GM12875 (cell line): Measurements from ENCODE around the gene SGMS1.
A peak's percentile ranks its signal among the peaks of the same experiment; 100 is the strongest.

Experiments
- H3K4me3 ChIP-seq: one replicate; pipeline ENCODE4 v1.5.1; 2011; ENCODE audit warnings: low read depth, low read length, control low read depth
- CTCF ChIP-seq: IDR thresholded peaks from 2 replicates; pipeline ENCODE4 v1.5.1; 2011; ENCODE audit warnings: low read depth, mild to moderate bottlenecking, control low read depth, inconsistent platforms, low read length, moderate library complexity, borderline replicate concordance; ENCODE audit not compliant: insufficient read depth

SGMS1 gene

GRCh38 chr10:50615658-50616057 lies 8.1 kb downstream of the SGMS1 start:
- no peak for TF ChIP-seq CTCF
- H3K4me3 ChIP-seq: no peak overlapping the region

- TF ChIP-seq CTCF: peak; percentile 68; the same call in 1 of the 2 replicates
- no peak overlapping the region for H3K4me3 ChIP-seq
Observed at GRCh38 chr10:50614444-50615137, 9.2 kb downstream of the SGMS1 start.

- no peak overlapping the region for H3K4me3 ChIP-seq
- TF ChIP-seq CTCF: no peak
Observed at GRCh38 chr10:50613726-50614443, 9.9 kb downstream of the SGMS1 start.

GRCh38 chr10:50613150-50613549 lies 10.6 kb downstream of the SGMS1 start:
- no peak for TF ChIP-seq CTCF
- no peak overlapping the region for H3K4me3 ChIP-seq

- H3K4me3 ChIP-seq: no peak overlapping the region
- no peak for TF ChIP-seq CTCF
Observed at GRCh38 chr10:50610368-50610767, 13.4 kb downstream of the SGMS1 start.

- H3K4me3 ChIP-seq: no peak overlapping the region
- TF ChIP-seq CTCF: no peak
Observed at GRCh38 chr10:50607356-50607925, 16.3 kb downstream of the SGMS1 start.

GRCh38 chr10:50605951-50606270 lies 17.8 kb downstream of the SGMS1 start:
- no peak for TF ChIP-seq CTCF
- H3K4me3 ChIP-seq: no peak overlapping the region
